Sciatic nerve (tissue), 2 donors: ENCODE results near the gene TMEM18. TPM values are rescaled to one million over a fixed set of nuclear protein-coding genes. Genes with fewer than 3 reads are reported as not detected.

Experiments
- ATAC-seq: fragments of 200-7000 bp; cut with Tn5 transposase; one replicate; pipeline ENCODE4 v1.9.1; 2020; ENCODE audit warnings: mild to moderate bottlenecking, moderate library complexity
- DNase-seq: peaks from one replicate; pipeline ENCODE4 v3.0.0-alpha.2; 2020; ENCODE audit warnings: low spot score
- intact Hi-C: fragments of 100-400 bp; cut with DNase I; formaldehyde crosslinking; loops from one replicate; pipeline ENCODE4 v1.14.2; 2022
- total RNA-seq: library from RNA; stranded (reverse); fragmentation: NEBNext Ultra II Directional; extraction: Animal tissue kit (Norgen Biotek cat#: 25700); gene quantifications from one replicate; pipeline ENCODE4 v1.2.1, GENCODE V29; 2021
- donor health status: DM: no; HTN: no; CAD: no.
- donor health status: DM: no; HTN: no; CAD: no.

TMEM18 gene
- total RNA-seq, 1 donor from 2014 or later: 27.0 TPM

GRCh38 chr2:625415-626333, 51.5 kb downstream of the TMEM18 start:
- ATAC-seq: no peak
- intact Hi-C loops: no loop called here
- no peak for DNase-seq

GRCh38 chr2:624551-625347, 52.5 kb downstream of the TMEM18 start:
- intact Hi-C loops: no loop called here
- DNase-seq (no peak), ATAC-seq (no peak)

GRCh38 chr2:624096-624495, 53.1 kb downstream of the TMEM18 start:
- no peak for DNase-seq
- intact Hi-C loops: no loop called here
- no peak for ATAC-seq

- intact Hi-C loops: no loop called here
- no peak for DNase-seq
Measured at GRCh38 chr2:623130-623922, 53.9 kb downstream of the TMEM18 start.

GRCh38 chr2:622357-622756, 54.8 kb downstream of the TMEM18 start:
- DNase-seq (no peak), ATAC-seq (no peak)
- intact Hi-C loops: no loop called here

More at GRCh38 chr2:623130-623922, 53.9 kb downstream of the TMEM18 start:
- ATAC-seq: no peak

- DNase-seq (no peak), ATAC-seq (no peak)
- intact Hi-C loops: no loop called here
Measured at GRCh38 chr2:621303-622099, 55.7 kb downstream of the TMEM18 start.

GRCh38 chr2:620471-621302, 56.5 kb downstream of the TMEM18 start:
- no peak for ATAC-seq
- intact Hi-C loops: no loop called here
- no peak for DNase-seq

GRCh38 chr2:620004-620403, 57.2 kb downstream of the TMEM18 start:
- no peak for ATAC-seq
- intact Hi-C loops: no loop called here
- no peak for DNase-seq

GRCh38 chr2:618422-618990, 58.7 kb downstream of the TMEM18 start:
- ATAC-seq (no peak), DNase-seq (no peak)
- intact Hi-C loops: no loop called here

GRCh38 chr2:618005-618404, 59.2 kb downstream of the TMEM18 start:
- intact Hi-C loops: no loop called here
- ATAC-seq: no peak
- DNase-seq: no peak
